COLO829 (cell line): Measurements from ENCODE around the gene LRP4.
A peak's percentile ranks its signal among the peaks of the same experiment; 100 is the strongest.
"Not testable (repeated sequence)": the region's sequence is repeated elsewhere in the genome, so short reads cannot be mapped to it uniquely, and the experiment has no call there.

Experiments used
- DNase-seq: peaks from one replicate; pipeline ENCODE4 v3.0.0; 2012; ENCODE audit warnings: low spot score

LRP4 gene, protein sequence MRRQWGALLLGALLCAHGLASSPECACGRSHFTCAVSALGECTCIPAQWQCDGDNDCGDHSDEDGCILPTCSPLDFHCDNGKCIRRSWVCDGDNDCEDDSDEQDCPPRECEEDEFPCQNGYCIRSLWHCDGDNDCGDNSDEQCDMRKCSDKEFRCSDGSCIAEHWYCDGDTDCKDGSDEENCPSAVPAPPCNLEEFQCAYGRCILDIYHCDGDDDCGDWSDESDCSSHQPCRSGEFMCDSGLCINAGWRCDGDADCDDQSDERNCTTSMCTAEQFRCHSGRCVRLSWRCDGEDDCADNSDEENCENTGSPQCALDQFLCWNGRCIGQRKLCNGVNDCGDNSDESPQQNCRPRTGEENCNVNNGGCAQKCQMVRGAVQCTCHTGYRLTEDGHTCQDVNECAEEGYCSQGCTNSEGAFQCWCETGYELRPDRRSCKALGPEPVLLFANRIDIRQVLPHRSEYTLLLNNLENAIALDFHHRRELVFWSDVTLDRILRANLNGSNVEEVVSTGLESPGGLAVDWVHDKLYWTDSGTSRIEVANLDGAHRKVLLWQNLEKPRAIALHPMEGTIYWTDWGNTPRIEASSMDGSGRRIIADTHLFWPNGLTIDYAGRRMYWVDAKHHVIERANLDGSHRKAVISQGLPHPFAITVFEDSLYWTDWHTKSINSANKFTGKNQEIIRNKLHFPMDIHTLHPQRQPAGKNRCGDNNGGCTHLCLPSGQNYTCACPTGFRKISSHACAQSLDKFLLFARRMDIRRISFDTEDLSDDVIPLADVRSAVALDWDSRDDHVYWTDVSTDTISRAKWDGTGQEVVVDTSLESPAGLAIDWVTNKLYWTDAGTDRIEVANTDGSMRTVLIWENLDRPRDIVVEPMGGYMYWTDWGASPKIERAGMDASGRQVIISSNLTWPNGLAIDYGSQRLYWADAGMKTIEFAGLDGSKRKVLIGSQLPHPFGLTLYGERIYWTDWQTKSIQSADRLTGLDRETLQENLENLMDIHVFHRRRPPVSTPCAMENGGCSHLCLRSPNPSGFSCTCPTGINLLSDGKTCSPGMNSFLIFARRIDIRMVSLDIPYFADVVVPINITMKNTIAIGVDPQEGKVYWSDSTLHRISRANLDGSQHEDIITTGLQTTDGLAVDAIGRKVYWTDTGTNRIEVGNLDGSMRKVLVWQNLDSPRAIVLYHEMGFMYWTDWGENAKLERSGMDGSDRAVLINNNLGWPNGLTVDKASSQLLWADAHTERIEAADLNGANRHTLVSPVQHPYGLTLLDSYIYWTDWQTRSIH (N-terminal part only)

DNA sequence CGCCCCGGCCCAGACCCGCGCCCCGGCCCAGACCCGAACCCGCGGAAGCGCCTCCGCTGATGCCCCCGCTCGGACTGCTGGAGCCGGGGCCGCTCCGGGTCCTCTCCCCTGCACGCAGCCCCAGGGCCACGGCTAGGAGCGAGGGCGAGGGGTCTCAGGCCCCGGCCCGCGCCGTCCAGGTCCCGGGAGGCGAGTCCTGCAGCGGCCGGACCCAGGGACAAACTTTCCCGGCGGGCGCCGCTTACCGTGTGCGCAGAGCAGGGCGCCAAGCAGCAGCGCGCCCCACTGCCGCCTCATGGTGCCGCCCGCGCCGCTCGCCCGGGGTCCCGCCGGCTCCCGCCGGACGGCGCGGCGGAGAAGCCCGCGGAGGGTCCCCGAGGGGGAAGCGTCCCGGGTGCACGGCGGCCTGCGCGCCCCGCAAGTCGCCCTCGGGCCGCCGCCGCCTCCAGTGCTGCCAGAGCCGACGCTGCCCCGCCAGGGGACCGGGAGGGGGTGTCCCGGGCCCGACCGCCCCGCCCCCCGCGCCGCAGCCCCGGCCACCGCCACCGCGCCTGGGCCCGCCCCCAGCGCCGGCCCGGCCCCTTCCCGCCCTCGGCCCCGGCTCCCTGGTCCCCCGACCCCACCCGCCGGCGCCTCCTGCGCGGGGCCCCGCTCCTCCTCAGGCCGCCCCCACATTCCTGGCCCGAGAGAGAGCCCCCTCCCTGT lies at the start of gene LRP4:
LRP4 (minus strand) TSS at position 468 of the 705 bp plus-strand sequence; CDS start at position 297, 171 bp downstream.
- no peak for DNase-seq

DNA sequence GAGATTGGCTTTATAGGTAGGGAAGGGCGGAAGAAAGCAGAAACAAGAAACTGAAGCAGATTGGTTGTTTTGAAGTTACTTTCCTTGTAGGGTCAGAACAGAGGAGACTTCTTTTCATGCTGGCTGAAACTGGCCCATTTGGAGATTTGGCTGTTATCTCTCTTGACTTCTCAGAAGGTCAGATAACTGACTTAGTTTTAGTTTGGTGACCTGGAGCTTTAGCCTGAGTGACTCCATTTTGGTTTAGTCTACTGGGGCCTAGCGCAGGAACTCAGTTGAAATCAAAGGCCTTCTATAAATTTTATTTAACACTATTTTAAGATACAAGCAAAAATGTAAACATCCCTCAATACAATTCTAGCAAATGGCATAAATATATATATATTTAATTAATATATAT lies 49.6 kb upstream of the LRP4 start:
- DNase-seq: no peak

DNA sequence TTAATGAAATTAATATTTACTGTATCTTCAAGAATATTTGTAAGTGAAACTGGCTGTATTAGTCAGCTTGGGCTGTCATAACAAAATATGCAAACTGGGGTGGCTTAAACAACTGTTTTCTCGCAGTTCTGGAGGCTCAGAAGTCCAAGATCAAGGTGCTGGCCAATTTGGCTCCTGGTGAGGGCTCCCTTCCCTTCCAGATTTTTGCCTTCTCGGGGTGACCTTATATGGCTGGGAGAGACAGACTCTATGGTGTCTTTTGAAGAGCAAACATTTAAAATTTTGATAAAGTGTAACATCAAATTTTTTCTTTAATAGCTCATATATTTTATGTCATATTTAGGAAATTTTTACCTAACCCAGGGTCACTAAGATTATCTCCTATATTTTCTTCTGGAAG lies 48.4 kb upstream of the LRP4 start:
- DNase-seq: no peak

DNA sequence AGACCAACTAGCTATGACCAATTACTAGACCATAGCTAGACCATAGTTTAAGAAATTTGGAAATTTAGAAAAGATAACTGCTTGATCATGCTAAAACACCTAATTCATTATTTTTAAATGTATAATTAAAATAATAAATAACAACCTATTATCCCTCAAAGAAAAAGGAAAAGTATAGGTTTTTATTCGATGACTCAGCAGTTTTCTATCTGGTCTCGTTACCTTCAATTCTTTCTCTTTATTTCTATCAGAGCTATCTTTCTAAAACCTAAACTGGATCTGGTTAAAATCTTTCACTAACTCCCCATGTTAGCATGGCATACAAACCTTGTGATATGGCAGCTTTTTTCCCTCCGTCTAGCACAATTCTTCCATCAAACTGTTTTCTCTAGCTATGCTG lies 45.5 kb upstream of the LRP4 start:
- DNase-seq: no peak

DNA sequence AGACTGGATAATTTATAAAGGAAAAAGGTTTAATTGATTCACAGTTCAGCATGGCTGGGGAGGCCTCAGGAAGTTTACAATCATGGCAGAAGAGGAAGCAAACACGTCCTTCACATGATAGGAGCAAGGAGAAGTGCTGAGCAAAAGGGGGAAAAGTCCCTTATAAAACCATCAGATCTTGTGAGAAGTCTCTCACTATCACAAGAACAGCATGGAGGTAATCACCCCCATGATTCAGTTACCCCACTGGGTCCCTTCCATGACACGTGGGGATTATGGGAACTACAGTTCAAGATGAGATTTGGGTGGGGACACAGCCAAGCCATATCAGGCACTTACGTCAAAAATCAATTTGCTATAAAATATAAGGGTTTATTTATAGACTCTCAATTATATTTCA lies 43.5 kb upstream of the LRP4 start:
- DNase-seq: not testable (repeated sequence)

DNA sequence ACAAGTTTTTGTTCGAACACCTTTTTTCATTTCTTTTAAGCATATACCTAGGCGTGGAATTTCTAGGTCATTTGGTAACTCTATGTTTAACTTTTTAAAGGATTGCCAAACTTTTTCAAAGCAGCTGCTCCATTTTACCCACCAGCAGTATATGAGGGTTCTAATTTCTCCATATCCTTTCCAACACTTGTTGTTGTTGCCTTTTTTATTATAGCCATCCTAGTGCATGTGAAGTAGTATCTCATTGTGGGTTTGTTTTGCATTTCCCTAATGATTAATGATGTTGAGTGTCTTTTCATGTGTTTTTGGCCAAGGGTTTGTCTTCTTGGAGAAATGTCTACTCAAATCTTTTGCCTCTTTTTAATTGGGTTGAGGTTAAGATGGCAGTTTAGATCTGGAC lies 42.7 kb upstream of the LRP4 start:
- DNase-seq: no peak

DNA sequence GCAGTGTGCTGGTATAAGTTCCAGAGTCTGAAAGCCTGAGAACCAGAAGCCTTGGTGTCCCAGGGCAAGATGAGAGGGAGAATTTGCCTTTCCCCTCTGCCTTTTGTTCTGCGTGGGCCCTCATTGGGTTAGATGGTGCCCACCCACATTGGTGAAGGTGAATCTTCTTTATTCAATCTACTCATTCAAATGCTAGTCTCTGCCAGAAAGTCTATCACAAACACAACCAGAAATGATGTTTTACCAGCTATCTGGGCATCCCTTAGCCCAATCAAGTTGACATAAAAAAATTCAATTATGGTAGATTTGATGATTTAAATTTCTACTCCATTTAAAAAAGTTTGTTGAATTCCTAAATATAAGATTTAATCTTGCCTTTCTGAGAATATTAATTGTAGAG lies 40.4 kb upstream of the LRP4 start:
- DNase-seq: no peak

DNA sequence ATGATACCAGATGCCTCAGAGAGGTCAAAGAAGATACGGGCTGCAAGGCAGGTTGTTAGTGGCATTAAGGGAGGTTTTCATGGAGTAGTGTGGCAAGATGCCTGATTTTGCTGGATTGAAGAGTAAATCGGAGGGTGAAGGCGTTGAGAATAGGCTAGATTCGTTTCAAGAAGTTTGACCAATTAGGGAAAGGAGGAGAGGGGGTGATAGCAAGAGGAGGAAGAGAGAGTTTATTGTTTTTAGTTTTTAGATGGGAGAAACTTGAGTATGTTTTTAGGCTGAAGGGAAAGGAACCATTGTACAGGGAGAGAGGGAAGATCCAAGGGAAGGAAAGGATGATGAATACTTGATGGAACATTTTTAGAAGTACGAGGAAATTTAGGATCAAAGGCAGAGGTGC lies 34.7 kb upstream of the LRP4 start:
- DNase-seq: no peak

DNA sequence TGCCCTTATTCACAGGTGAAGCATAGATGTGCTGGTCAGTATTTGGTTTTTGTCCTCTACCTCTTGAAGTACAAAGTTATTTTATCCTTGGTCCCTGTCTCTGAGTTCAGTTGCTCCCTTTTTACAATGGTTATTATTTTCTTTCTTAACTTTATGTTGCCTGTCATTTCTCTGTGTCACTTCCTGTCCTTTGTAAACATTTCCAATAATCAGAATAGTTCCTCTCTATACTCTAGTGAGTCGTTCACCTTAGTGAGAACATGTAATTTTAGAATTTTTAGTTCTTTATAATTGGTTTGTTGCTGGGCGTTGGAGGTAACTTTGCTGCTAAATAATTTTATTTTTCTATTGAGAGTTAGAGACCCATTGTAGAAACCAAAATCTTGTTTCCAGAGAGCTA lies 34.2 kb upstream of the LRP4 start:
- DNase-seq: no peak

DNA sequence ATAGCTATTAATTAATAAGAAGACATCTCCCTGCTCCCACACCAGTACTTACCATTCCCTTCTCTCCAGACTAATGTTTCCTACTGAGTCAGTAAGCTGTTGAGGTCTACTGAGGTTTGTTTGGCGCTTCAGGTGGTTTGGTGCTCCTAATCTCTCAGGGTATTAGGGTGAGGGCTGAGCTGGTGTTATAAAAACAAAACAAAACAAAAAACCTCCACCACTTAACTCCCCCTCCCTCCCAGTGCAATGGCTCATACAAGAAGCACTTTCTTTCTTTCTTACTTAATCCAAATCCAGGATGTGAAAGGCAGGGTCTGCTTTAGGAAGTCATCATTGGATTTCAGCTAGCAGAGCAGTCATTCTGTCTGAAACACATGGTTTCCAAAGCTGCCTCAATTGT lies 33.5 kb upstream of the LRP4 start:
- DNase-seq: no peak

DNA sequence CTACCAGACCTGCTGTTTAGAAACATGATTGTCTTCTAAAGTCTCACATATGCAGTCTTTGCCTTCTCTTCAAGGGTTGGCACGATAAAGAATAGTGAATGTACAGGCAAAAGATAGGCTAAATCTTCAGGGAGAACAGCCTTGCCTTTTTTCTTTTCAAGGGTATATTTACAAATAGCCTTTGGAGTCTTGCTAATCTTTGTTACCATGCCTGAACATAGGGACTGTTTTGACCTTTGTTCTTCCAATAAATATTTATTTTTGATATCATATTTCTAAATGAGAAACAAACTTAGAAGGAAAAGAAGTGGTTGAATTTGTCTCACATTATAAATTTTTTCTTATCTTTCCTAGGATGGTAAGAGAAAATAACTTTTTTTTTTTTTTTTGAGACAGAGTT lies 30.9 kb upstream of the LRP4 start:
- no peak for DNase-seq

DNA sequence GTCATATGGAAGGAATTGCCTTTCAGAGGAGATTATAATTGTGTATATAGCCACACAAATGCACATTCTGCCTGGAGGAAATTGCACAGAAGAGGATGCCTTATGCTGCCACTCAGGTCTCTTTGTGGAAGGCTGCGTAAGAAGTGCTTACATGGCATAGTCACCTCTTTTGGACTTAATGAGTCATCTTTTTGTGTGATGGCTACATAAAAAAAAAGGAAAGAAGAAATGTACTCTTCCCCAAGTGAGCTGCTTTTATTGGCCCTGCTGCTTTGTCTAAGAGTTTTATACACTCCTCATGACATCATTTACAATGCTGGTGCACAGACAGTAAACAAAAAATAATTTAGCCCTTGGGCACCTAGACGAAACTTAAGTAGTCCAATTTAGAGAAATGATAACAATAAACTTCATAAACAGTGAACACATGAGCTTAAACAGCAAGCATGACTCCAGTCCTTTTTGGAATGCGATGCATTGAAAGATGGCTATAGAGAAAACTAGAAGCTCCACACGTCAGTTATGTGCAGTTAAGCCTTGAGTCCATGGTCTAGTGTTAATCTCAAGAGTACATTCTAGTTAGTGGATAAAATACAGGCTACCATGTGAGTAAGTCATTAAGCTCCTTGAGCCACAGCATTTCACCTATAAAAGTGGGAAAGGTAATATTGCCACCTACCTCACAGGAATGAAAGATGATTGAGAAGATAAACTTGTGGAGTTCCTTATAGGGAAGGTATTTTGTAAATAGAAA lies 30.2 kb upstream of the LRP4 start:
- peak; percentile 70 for DNase-seq

DNA sequence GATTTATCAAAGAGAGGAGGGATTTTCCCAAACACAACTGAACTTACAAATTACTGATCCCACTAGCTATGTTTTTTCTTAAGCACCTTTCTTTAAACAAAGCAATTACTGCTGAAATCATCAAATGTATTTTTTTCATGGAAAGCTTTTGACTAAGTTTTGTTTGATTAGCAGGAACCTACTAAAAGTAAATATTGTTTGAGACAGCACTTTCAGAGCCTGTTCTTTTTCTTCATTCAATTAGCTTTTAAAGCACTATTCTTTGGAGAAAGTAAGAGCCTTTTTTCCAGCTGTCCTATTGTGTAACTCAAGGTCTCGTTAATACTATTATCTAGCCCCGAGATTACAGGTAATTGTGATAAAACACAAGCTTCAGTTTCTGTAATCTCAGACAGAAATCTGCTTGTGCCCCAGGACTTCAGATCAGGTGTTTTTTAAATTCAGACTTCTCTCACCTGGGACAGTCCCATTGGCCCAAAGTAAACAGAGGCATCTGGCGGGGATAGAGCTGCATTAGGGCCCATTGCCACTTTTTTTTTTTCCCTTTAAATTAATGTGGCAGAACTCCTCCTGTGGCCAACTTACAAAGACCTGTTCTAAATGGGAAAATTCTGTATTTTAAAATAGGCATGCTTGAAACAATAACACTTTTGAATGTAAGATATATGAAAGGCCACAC lies 29.2 kb upstream of the LRP4 start:
- no peak for DNase-seq

DNA sequence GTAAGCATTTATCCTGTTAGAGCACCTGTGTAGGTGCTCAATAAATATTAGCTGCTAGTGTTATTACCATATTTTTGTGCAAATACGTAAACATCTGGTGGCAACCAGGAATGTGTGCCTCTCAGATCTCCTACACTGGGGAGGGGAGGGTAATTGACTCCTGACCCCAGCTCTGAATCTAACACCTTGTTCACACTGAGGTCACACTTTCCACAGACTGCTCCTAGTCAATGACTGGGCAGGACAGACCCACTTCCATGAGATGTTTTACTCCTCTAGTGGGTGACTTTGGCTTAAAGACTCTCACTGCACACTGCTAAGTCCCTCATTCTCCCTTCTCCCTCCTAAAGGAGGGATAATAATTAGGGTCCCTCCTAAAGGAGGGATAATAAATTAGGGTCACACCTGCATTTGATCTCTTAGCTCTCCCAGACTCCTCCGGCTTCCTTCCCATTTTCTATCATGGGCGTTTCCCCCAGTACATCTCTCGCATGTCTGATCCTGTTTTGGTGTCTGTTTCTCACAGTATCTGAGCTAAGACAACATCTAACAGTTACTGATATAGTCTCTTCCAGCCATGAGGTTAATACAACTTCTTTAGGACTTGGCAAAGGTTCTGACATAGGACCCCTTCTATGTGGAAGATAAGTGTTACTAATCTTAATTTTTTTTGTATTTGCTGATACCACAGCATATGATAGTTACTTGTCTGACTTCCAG lies 26.2 kb upstream of the LRP4 start:
- no peak for DNase-seq

DNA sequence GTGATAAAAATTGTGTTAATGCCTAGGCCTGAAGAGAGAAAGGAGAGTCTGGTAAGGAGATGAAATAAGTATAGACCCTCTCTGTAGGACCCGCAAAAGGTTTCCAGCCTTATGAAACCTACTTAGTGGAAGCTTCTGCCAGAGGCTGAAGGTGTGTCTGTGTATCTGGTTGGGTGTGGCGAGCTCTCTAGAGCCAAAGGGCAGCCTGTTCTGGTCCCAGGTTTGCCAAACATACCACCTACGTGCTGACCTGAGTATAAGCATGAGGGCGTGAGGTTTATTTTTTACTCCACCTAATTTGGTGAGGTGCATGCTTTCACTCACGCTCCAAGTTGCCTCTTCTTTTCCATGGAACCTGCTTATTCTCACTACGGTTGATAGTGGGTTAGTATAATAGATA lies 23.8 kb upstream of the LRP4 start:
- no peak for DNase-seq

DNA sequence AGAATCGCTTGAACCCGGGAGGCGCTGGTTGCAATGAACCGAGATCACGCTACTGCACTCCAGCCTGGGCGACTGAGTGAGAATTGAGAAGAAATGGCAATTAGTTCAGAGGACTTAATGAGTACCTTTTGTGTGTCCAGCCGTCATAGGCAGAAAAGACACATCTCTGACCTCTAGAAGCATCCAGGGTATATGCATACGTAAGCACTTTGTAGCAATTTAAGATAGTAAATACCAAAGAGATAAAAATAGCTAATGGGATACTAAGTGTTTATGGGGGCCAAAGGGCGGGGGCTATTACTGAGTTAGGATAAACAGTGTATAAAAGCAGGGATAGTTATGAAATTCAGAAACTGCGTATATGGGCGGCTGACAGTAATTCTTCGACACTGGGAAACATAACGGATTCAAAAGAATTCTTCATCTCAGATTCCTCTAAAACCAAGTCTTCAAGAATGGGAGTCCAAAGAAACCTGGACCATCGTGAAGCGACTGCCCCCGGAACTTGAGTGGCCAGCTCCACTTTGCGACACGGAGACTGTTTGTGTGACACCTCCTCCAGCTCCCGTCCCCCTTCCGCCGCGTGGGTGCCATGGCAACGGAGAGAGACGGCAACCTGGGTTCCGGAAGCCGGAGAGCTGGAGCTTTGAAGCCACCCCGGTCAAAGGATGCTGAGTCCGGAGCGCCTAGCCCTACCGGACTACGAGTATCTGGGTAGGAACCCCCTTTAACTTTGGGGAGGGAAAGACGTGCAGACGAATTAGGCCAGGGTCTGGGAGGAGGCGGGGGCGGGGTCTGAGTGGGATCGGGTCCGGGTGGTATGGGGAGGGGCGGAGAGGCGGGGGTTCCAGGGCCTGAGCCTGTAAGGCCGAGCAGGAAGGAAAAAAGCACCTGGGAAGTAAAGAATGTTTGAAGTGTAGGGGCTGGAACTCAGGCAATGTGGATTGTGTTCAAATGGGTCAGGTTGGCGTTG lies 18.1 kb upstream of the LRP4 start, which contains the start of gene CSTPP1:
CSTPP1 (plus strand) TSS at position 624 of the 973 bp plus-strand sequence; CDS start at position 669, 45 bp downstream.
- DNase-seq: peak; percentile 96

DNA sequence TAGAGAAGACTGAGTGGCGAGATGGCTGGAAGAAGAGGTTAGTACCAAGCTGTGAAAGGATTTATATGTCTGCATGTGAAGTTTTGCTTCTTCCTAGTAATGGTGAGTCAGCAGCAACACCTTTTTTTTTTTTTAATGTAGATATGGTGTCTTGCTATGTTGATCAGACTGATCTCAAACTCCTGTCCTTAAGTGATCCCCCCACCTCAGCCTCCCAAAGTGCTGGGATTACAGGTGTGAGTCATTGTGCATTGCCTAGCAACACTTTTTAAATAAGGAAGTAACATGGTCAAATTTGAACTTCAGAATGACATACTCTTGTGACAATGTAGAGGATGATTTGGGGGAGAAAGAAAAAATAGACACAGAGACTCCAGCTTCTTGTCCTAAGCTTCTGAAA lies 11.7 kb upstream of the LRP4 start:
- DNase-seq: no peak

DNA sequence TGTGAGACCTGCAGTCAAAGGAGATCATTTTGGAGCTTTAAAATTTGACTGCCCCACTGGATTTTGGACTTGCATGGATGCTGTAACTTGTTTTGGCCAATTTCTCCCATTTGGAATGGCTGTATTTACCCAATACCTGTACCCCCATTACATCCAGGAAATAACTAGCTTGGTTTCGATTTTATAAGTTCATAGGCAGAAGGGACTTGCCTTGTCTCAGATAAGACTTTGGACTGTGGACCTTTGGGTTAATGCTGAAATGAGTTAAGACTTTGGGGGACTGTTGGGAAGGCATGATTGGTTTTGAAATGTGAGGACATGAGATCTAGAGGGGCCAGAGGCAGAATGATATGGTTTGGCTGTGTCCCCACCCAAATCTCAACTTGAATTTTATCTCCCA lies 10.4 kb upstream of the LRP4 start:
- DNase-seq: not testable (repeated sequence)
